ENCODE measurements around the gene AAGAB. TPM values are rescaled to one million over a fixed set of nuclear protein-coding genes. Genes with fewer than 3 reads are reported as not detected.
A peak's percentile ranks its signal among the peaks of the same experiment; 100 is the strongest.

AAGAB gene
- total RNA-seq, 1 experiment from 2014 or later = 52.0 TPM

DNA sequence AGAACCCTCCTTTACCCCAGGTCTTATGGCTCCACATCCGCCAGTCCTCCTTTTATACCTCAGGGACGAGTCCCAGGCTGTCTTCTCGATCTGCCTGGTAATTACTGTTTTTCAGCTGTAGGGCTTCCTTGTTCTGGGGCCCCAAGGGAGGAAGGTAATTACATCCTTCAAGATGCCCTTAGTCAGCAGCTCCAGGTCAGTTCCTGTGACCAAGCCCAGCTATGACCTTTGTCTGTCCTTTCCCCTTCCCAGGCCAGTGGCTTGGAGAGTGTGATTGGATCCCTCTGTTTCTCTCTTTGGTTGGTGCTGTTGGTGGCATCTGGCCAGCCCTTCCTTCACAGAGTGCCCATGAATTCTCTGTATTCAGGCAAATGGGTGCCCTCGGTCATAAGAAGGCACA, 92.6 kb downstream of the AAGAB start:
- peaks cover 93% of the 10 kb centered on the region for H3K79me2 ChIP-seq (ENCODE audit: insufficient read depth, low read length)
- no TSS peak for BruUV-seq (replicated peaks)
- ATAC-seq = peak; percentile 16; the same call in 1 of the 2 replicates
- peaks cover 16 to 91% of the 10 kb centered on the region in 2 experiments for H3K4me1 ChIP-seq (ENCODE audit: control insufficient read depth in 1 of 2, insufficient read depth in 2 of 2, low read length in 2 of 2)
- H3K27me3 ChIP-seq (ENCODE audit: insufficient read depth, low read length) = no peaks in the 10 kb centered on the region
- ChIA-PET POLR2A (interaction anchor here (1.2 kb wide), 1 partner anchor 138 kb away, joined by 3 read pairs; no protein-coding TSS in a partner anchor), RAD21 (ENCODE audit: low non-redundant PET in 1 of 2, low total read pairs in 2 of 2, uncharacterized antibody in 2 of 2, unreplicated experiment in 2 of 2) (no interaction called here), CTCF (no interaction called here)
- H2AFZ ChIP-seq (ENCODE audit: low read depth, low read length, poor library complexity, severe bottlenecking) = no peak overlapping the region
- H3K9me2 ChIP-seq (ENCODE audit: insufficient read depth) = no peaks in the 10 kb centered on the region
- no peak for TF ChIP-seq JUND (IDR thresholded peaks at IDR 0.05)
- TF ChIP-seq ZNF274 (IDR thresholded peaks at IDR 0.05; ENCODE audit: low read depth, low read length) = no peak
- TF ChIP-seq POLR2A (IDR thresholded peaks at IDR 0.05; ENCODE audit: borderline replicate concordance, extremely low read depth, insufficient read depth, insufficient read length) = no peak
- TF ChIP-seq, protein P1, sequence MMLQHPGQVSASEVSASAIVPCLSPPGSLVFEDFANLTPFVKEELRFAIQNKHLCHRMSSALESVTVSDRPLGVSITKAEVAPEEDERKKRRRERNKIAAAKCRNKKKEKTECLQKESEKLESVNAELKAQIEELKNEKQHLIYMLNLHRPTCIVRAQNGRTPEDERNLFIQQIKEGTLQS (IDR thresholded peaks at IDR 0.05) = no peak
- no peak for TF ChIP-seq CBX3 (IDR thresholded peaks at IDR 0.05; ENCODE audit: low read depth)
- no peak for TF ChIP-seq SP1 (IDR thresholded peaks at IDR 0.05; ENCODE audit: low read depth)
- no peak for TF ChIP-seq SRF (IDR thresholded peaks at IDR 0.05; ENCODE audit: low read depth)
- TF ChIP-seq, protein P2, sequence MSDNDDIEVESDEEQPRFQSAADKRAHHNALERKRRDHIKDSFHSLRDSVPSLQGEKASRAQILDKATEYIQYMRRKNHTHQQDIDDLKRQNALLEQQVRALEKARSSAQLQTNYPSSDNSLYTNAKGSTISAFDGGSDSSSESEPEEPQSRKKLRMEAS (IDR thresholded peaks at IDR 0.05) = no peak
- no peak for TF ChIP-seq RAD21 (IDR thresholded peaks at IDR 0.05; ENCODE audit: low read depth)
- TF ChIP-seq, protein P3, sequence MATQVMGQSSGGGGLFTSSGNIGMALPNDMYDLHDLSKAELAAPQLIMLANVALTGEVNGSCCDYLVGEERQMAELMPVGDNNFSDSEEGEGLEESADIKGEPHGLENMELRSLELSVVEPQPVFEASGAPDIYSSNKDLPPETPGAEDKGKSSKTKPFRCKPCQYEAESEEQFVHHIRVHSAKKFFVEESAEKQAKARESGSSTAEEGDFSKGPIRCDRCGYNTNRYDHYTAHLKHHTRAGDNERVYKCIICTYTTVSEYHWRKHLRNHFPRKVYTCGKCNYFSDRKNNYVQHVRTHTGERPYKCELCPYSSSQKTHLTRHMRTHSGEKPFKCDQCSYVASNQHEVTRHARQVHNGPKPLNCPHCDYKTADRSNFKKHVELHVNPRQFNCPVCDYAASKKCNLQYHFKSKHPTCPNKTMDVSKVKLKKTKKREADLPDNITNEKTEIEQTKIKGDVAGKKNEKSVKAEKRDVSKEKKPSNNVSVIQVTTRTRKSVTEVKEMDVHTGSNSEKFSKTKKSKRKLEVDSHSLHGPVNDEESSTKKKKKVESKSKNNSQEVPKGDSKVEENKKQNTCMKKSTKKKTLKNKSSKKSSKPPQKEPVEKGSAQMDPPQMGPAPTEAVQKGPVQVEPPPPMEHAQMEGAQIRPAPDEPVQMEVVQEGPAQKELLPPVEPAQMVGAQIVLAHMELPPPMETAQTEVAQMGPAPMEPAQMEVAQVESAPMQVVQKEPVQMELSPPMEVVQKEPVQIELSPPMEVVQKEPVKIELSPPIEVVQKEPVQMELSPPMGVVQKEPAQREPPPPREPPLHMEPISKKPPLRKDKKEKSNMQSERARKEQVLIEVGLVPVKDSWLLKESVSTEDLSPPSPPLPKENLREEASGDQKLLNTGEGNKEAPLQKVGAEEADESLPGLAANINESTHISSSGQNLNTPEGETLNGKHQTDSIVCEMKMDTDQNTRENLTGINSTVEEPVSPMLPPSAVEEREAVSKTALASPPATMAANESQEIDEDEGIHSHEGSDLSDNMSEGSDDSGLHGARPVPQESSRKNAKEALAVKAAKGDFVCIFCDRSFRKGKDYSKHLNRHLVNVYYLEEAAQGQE (IDR thresholded peaks at IDR 0.05; ENCODE audit: low read depth) = no peak
- no peak for TF ChIP-seq CEBPB (IDR thresholded peaks at IDR 0.05; ENCODE audit: low read depth)
- TF ChIP-seq TCF7L2 (IDR thresholded peaks at IDR 0.05; ENCODE audit: borderline replicate concordance, extremely low read depth, insufficient read depth, insufficient read length) = no peak
- no peak for TF ChIP-seq FOSL1 (IDR thresholded peaks at IDR 0.05; ENCODE audit: low read depth)
- no peak for TF ChIP-seq ELF1 (IDR thresholded peaks at IDR 0.05; ENCODE audit: borderline replicate concordance, low read depth)
- TF ChIP-seq ZFX (IDR thresholded peaks at IDR 0.05) = no peak
- no peak for TF ChIP-seq YY1 (IDR thresholded peaks at IDR 0.05; ENCODE audit: extremely low read depth, insufficient replicate concordance, low read depth, low read length)
- TF ChIP-seq, protein P4, sequence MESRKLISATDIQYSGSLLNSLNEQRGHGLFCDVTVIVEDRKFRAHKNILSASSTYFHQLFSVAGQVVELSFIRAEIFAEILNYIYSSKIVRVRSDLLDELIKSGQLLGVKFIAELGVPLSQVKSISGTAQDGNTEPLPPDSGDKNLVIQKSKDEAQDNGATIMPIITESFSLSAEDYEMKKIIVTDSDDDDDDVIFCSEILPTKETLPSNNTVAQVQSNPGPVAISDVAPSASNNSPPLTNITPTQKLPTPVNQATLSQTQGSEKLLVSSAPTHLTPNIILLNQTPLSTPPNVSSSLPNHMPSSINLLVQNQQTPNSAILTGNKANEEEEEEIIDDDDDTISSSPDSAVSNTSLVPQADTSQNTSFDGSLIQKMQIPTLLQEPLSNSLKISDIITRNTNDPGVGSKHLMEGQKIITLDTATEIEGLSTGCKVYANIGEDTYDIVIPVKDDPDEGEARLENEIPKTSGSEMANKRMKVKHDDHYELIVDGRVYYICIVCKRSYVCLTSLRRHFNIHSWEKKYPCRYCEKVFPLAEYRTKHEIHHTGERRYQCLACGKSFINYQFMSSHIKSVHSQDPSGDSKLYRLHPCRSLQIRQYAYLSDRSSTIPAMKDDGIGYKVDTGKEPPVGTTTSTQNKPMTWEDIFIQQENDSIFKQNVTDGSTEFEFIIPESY (IDR thresholded peaks at IDR 0.05; ENCODE audit: extremely low read depth, insufficient replicate concordance, low read length) = no peak
- H4K20me1 ChIP-seq (ENCODE audit: insufficient read depth) = no peaks in the 10 kb centered on the region
- intact Hi-C loops (cut with micrococcal nuclease) = no loop called here
- H3K4me3 ChIP-seq (replicated peaks in 1 of 2; ENCODE audit: low read depth in 1 of 2, low read length in 2 of 2) = no peak overlapping the region
- no peak overlapping the region for H3K27ac ChIP-seq (ENCODE audit: low read depth, low read length)
- H3K4me2 ChIP-seq (ENCODE audit: low read length) = peak overlapping the region; percentile 15
- H3K9ac ChIP-seq (ENCODE audit: low read length) = peak overlapping the region; percentile 32; the same call in 1 of the 2 replicates
- peaks cover 0 to 25% of the 10 kb centered on the region in 2 experiments; a peak in 2 of 4 replicates for H3K36me3 ChIP-seq (ENCODE audit: control insufficient read depth in 1 of 2, insufficient read depth in 2 of 2, low read length in 2 of 2)
- H3K9me3 ChIP-seq (ENCODE audit: control insufficient read depth in 1 of 2, insufficient read depth in 1 of 2, low read depth in 1 of 2, low read length in 2 of 2) = no peaks in the 10 kb centered on the region
- no peak for DNase-seq (ENCODE audit: low read depth, low spot score)

Data from HCT116 (cell line).